Natural killer cell (primary cell): Measurements from ENCODE around the gene CBLB. TPM values are rescaled to one million over a fixed set of nuclear protein-coding genes. Genes with fewer than 3 reads are reported as not detected.

Experiments
- ATAC-seq, 3 donors: fragments of 150-1000 bp in 2 of 3; fragments of 200-7000 bp in 1 of 3; cut with Tn5 transposase; 1 replicate in 1 of 3; 2 replicates in 2 of 3; pipeline ENCODE4 v1.10.0; 2021; ENCODE audit warnings: mild to moderate bottlenecking in 2 of 3, moderate library complexity in 2 of 3
- DNase-seq, 2 donors: peaks; one replicate each; pipeline versions ENCODE4 v3.0.0 to v3.0.0-alpha.2; 2013 to 2021; ENCODE audit warnings: mixed read lengths in 1 of 2
- H3K27ac ChIP-seq: one replicate; pipeline ENCODE4 v1.5.1; 2013; ENCODE audit warnings: mild to moderate bottlenecking, low read length
- H3K27me3 ChIP-seq: one replicate; pipeline ENCODE4 v1.6.1; 2013; ENCODE audit warnings: low read length; ENCODE audit not compliant: control insufficient read depth, insufficient read depth
- H3K36me3 ChIP-seq: one replicate; pipeline ENCODE4 v1.6.1; 2013; ENCODE audit warnings: low read length; ENCODE audit not compliant: control insufficient read depth, insufficient read depth
- H3K4me1 ChIP-seq: one replicate; pipeline ENCODE4 v1.6.1; 2013; ENCODE audit warnings: low read length; ENCODE audit not compliant: control insufficient read depth, insufficient read depth
- H3K4me3 ChIP-seq: one replicate; pipeline ENCODE4 v1.5.1; 2013; ENCODE audit warnings: low read length
- H3K9me3 ChIP-seq: one replicate; pipeline ENCODE4 v1.6.1; 2013; ENCODE audit warnings: low read length; ENCODE audit not compliant: control insufficient read depth, insufficient read depth
- H3K27ac Mint-ChIP-seq, 2 donors: one replicate each; pipeline ENCODE4 v1.8.0; 2022; ENCODE audit warnings: mild to moderate bottlenecking in 2 of 2, mixed read lengths in 2 of 2, moderate library complexity in 1 of 2
- H3K27me3 Mint-ChIP-seq, 2 donors: one replicate each; pipeline ENCODE4 v1.8.0; 2022; ENCODE audit warnings: low read depth in 2 of 2, mixed read lengths in 2 of 2
- H3K36me3 Mint-ChIP-seq: one replicate; pipeline ENCODE4 v1.8.0; 2022; ENCODE audit warnings: mixed read lengths
- H3K4me1 Mint-ChIP-seq, 2 donors: one replicate each; pipeline ENCODE4 v1.8.0; 2022; ENCODE audit warnings: mixed read lengths in 2 of 2
- H3K4me3 Mint-ChIP-seq: one replicate; pipeline ENCODE4 v1.8.0; 2022; ENCODE audit warnings: mild to moderate bottlenecking, moderate library complexity, mixed read lengths
- H3K9me3 Mint-ChIP-seq, 2 donors: one replicate each; pipeline ENCODE4 v1.8.0; 2022; ENCODE audit warnings: mixed read lengths in 2 of 2
- CTCF ChIP-seq: fragments of 200-600 bp; IDR thresholded peaks from one replicate; pipeline ENCODE4 v1.8.0; 2022; ENCODE audit warnings: antibody characterized with exemption
- WGBS: methylation state at CpG from one replicate; pipeline ENCODE4 v1.1.7; 2013; ENCODE audit warnings: missing lambda C conversion rate; ENCODE audit not compliant: insufficient coverage; 5-methylcytosine and 5-hydroxymethylcytosine counted together
- intact Hi-C: fragments of 100-400 bp; cut with micrococcal nuclease; formaldehyde crosslinking; loops from one replicate; pipeline ENCODE4 v1.14.2; 2022
- total RNA-seq, 4 donors: library from RNA; stranded (reverse); fragments of 120-200 nt in 1 of 4; gene quantifications; one replicate each; pipeline versions ENCODE4 v1.2.3 to v1.2.4, GENCODE V29; 2013 to 2022

Gene CBLB
- total RNA-seq, 3 donors from 2014 or later (not counting 1 experiment from before 2014, with no cell fraction given) = 180 to 287 (median 230) TPM

- peaks cover 0 to 11% of the 10 kb centered on the region in 2 donors for H3K27me3 Mint-ChIP-seq
- H3K4me1 Mint-ChIP-seq = no peaks in the 10 kb centered on the region
- Histone ChIP-seq H3K36me3 (no peaks in the 10 kb centered on the region), H3K4me3 (no peak overlapping the region), H3K9me3 (no peaks in the 10 kb centered on the region), H3K27ac (no peak overlapping the region), H3K4me1 (no peaks in the 10 kb centered on the region), H3K27me3 (no peaks in the 10 kb centered on the region)
- no peaks in the 10 kb centered on the region for H3K36me3 Mint-ChIP-seq
- H3K4me3 Mint-ChIP-seq = no peak overlapping the region
- WGBS = 76% methylated on average over 2 of the region's 2 CpGs
- intact Hi-C loops = no loop called here
- ATAC-seq = no peak
- DNase-seq = no peak
- no peak overlapping the region for H3K27ac Mint-ChIP-seq
- no peaks in the 10 kb centered on the region for H3K9me3 Mint-ChIP-seq
- TF ChIP-seq CTCF = no peak
Observed at GRCh38 chr3:105613120-105613519, 255.7 kb downstream of the CBLB start.

- no peaks in the 10 kb centered on the region for H3K27me3 ChIP-seq
- H3K4me1 ChIP-seq = no peaks in the 10 kb centered on the region
- no peaks in the 10 kb centered on the region for H3K36me3 Mint-ChIP-seq
- no peak for TF ChIP-seq CTCF
- WGBS = 90% methylated on average over 5 of the region's 5 CpGs
- H3K27ac Mint-ChIP-seq = no peak overlapping the region
- H3K4me3 ChIP-seq = no peak overlapping the region
- no peaks in the 10 kb centered on the region for H3K36me3 ChIP-seq
- ATAC-seq = no peak
- H3K27ac ChIP-seq = no peak overlapping the region
- no peak overlapping the region for H3K4me3 Mint-ChIP-seq
- peaks cover 0 to 9% of the 10 kb centered on the region in 2 donors for H3K27me3 Mint-ChIP-seq
- no peaks in the 10 kb centered on the region for H3K4me1 Mint-ChIP-seq
- intact Hi-C loops = no loop called here
- no peak for DNase-seq
- no peaks in the 10 kb centered on the region for H3K9me3 ChIP-seq
- H3K9me3 Mint-ChIP-seq = no peaks in the 10 kb centered on the region
Observed at GRCh38 chr3:105611304-105612192, 257.3 kb downstream of the CBLB start.

GRCh38 chr3:105610473-105610872, 258.3 kb downstream of the CBLB start:
- intact Hi-C loops = no loop called here

More at GRCh38 chr3:105610473-105610872, 258.3 kb downstream of the CBLB start:
- no peaks in the 10 kb centered on the region for H3K4me1 ChIP-seq
- DNase-seq = no peak
- no peak overlapping the region for H3K27ac Mint-ChIP-seq
- H3K27ac ChIP-seq = no peak overlapping the region
- no peaks in the 10 kb centered on the region for H3K36me3 Mint-ChIP-seq
- H3K9me3 Mint-ChIP-seq = no peaks in the 10 kb centered on the region
- H3K4me3 ChIP-seq = no peak overlapping the region
- no peak for TF ChIP-seq CTCF
- peaks cover 0 to 8% of the 10 kb centered on the region in 2 donors for H3K27me3 Mint-ChIP-seq
- ATAC-seq = no peak
- 96% methylated on average over 4 of the region's 4 CpGs for WGBS
- H3K9me3 ChIP-seq = no peaks in the 10 kb centered on the region
- no peaks in the 10 kb centered on the region for H3K27me3 ChIP-seq
- H3K36me3 ChIP-seq = no peaks in the 10 kb centered on the region
- no peak overlapping the region for H3K4me3 Mint-ChIP-seq
- H3K4me1 Mint-ChIP-seq = no peaks in the 10 kb centered on the region
